Type B pancreatic cell (in vitro differentiated cells): Measurements from ENCODE around the gene RBBP8. TPM values are rescaled to one million over a fixed set of nuclear protein-coding genes. Genes with fewer than 3 reads are reported as not detected.

Source experiments
- DNase-seq: peaks from one replicate; pipeline ENCODE4 v3.0.0; 2021; ENCODE audit warnings: mixed read lengths; ENCODE audit not compliant: unreplicated experiment; ENCODE audit errors: extremely low spot score
- H3K27ac Mint-ChIP-seq: 2 replicates; pipeline ENCODE4 v1.8.0; 2021; ENCODE audit warnings: mild to moderate bottlenecking, mixed read lengths
- H3K27me3 Mint-ChIP-seq: 2 replicates; pipeline ENCODE4 v1.8.0; 2021; ENCODE audit warnings: mixed read lengths
- H3K36me3 Mint-ChIP-seq: 2 replicates; pipeline ENCODE4 v1.8.0; 2021; ENCODE audit warnings: mixed read lengths
- H3K4me1 Mint-ChIP-seq: one replicate; pipeline ENCODE4 v1.8.0; 2021; ENCODE audit warnings: mixed read lengths; ENCODE audit not compliant: unreplicated experiment
- H3K4me3 Mint-ChIP-seq: 2 replicates; pipeline ENCODE4 v1.8.0; 2021; ENCODE audit warnings: mild to moderate bottlenecking, mixed read lengths
- H3K9me3 Mint-ChIP-seq: 2 replicates; pipeline ENCODE4 v1.8.0; 2021; ENCODE audit warnings: mixed read lengths
- CTCF ChIP-seq: fragments of 200-600 bp; sonication (generic); conservative IDR thresholded peaks from 2 replicates; pipeline ENCODE4 v1.5.0; 2021; ENCODE audit warnings: antibody characterized with exemption, mild to moderate bottlenecking
- total RNA-seq: library from RNA; stranded (reverse); gene quantifications from 2 replicates; pipeline ENCODE4 v1.2.1, GENCODE V29; 2021; ENCODE audit warnings: low replicate concordance

The RBBP8 gene
- total RNA-seq, 1 donor from 2014 or later = 26.7 TPM

GRCh38 chr18:22924589-22924988 is 8.5 kb upstream of the RBBP8 start:
- Mint-ChIP-seq H3K9me3 (no peaks in the 10 kb centered on the region), H3K27me3 (no peaks in the 10 kb centered on the region), H3K4me3 (no peak overlapping the region), H3K36me3 (no peaks in the 10 kb centered on the region), H3K27ac (no peak overlapping the region), H3K4me1 (peaks cover 11% of the 10 kb centered on the region)
- no peak for TF ChIP-seq CTCF
- DNase-seq = no peak

GRCh38 chr18:22926454-22926853 is 6.7 kb upstream of the RBBP8 start:
- no peaks in the 10 kb centered on the region for H3K9me3 Mint-ChIP-seq
- peaks cover 5% of the 10 kb centered on the region for H3K4me1 Mint-ChIP-seq
- H3K27ac Mint-ChIP-seq = no peak overlapping the region
- H3K4me3 Mint-ChIP-seq = no peak overlapping the region
- no peak for TF ChIP-seq CTCF
- no peak for DNase-seq
- no peaks in the 10 kb centered on the region for H3K27me3 Mint-ChIP-seq
- no peaks in the 10 kb centered on the region for H3K36me3 Mint-ChIP-seq

GRCh38 chr18:22928339-22928738 is 4.8 kb upstream of the RBBP8 start:
- no peak for TF ChIP-seq CTCF
- peaks cover 4% of the 10 kb centered on the region for H3K4me1 Mint-ChIP-seq
- H3K27me3 Mint-ChIP-seq = no peaks in the 10 kb centered on the region
- no peak for DNase-seq
- no peaks in the 10 kb centered on the region for H3K36me3 Mint-ChIP-seq
- no peak overlapping the region for H3K4me3 Mint-ChIP-seq
- H3K9me3 Mint-ChIP-seq = no peaks in the 10 kb centered on the region
- H3K27ac Mint-ChIP-seq = no peak overlapping the region

- H3K27ac Mint-ChIP-seq = peak overlapping the region; percentile 6
- TF ChIP-seq CTCF = peak; percentile 82
- DNase-seq = no peak
- peaks cover 13% of the 10 kb centered on the region for H3K4me1 Mint-ChIP-seq
- H3K4me3 Mint-ChIP-seq = no peak overlapping the region
- no peaks in the 10 kb centered on the region for H3K9me3 Mint-ChIP-seq
- no peaks in the 10 kb centered on the region for H3K27me3 Mint-ChIP-seq
- H3K36me3 Mint-ChIP-seq = no peaks in the 10 kb centered on the region
Observed at GRCh38 chr18:22930089-22930713, 2.9 kb upstream of the RBBP8 start.

GRCh38 chr18:22932885-22933205 is 283 bp upstream of the RBBP8 start:
- TF ChIP-seq CTCF = peak; percentile 18
- no peak for DNase-seq
- H3K36me3 Mint-ChIP-seq = no peaks in the 10 kb centered on the region
- no peaks in the 10 kb centered on the region for H3K9me3 Mint-ChIP-seq
- no peaks in the 10 kb centered on the region for H3K27me3 Mint-ChIP-seq
- peak overlapping the region; percentile 94 for H3K4me3 Mint-ChIP-seq
- peak overlapping the region; percentile 91 for H3K27ac Mint-ChIP-seq
- peaks cover 14% of the 10 kb centered on the region for H3K4me1 Mint-ChIP-seq

GRCh38 chr18:22933966-22934423 is 867 bp downstream of the RBBP8 start:
- no peaks in the 10 kb centered on the region for H3K27me3 Mint-ChIP-seq
- H3K4me1 Mint-ChIP-seq = peaks cover 14% of the 10 kb centered on the region
- TF ChIP-seq CTCF = no peak
- peaks cover 9% of the 10 kb centered on the region for H3K36me3 Mint-ChIP-seq
- H3K27ac Mint-ChIP-seq = peak overlapping the region; percentile 91
- H3K9me3 Mint-ChIP-seq = no peaks in the 10 kb centered on the region
- DNase-seq = no peak
- peak overlapping the region; percentile 94 for H3K4me3 Mint-ChIP-seq
